ENCODE measurements around the gene PPID.

- TF ChIP-seq CTCF (IDR thresholded peaks at IDR 0.05 in 8 of 11, conservative IDR thresholded peaks at IDR 0.05 in 3 of 11) (no peak), POLR2AphosphoS5 (IDR thresholded peaks at IDR 0.05) (no peak), POLR2A (IDR thresholded peaks at IDR 0.05) (no peak)
Measured at GRCh38 chr4:158760866-158761265, 37.7 kb upstream of the PPID start.
